IMR-90 (cell line): Measurements from ENCODE around the gene SPOUT1. TPM values are rescaled to one million over a fixed set of nuclear protein-coding genes. Genes with fewer than 3 reads are reported as not detected.
"Not testable (repeated sequence)": the region's sequence is repeated elsewhere in the genome, so short reads cannot be mapped to it uniquely, and the experiment has no call there.

Experiments
- ATAC-seq: fragments of 200-7000 bp; cut with Tn5 transposase; 2 replicates; pipeline ENCODE4 v1.9.1; 2020; ENCODE audit warnings: low read depth, mild to moderate bottlenecking, moderate library complexity
- BruUV-seq: library from RNA; stranded (reverse); fragments of 400-500 nt; replicated peaks from 2 replicates; lab custom pipeline; 2021; lab: Mats Ljungman, UMichigan
- CTCF ChIA-PET: fragments of 300-600 bp; formaldehyde crosslinking; extraction: SDS; loops from one replicate; lab custom pipeline; 2021; ENCODE audit warnings: antibody characterized with exemption; lab: Yijun Ruan, JAX
- POLR2A ChIA-PET: fragments of 300-600 bp; sonication (Branson Sonifier 250); formaldehyde crosslinking; loops from one replicate; lab custom pipeline; 2022; ENCODE audit warnings: antibody characterized with exemption; ENCODE audit not compliant: unreplicated experiment; lab: Charles Lee
- DNase-seq: peaks from one replicate; pipeline ENCODE4 v3.0.0; 2013
- H2AFZ ChIP-seq: replicated peaks from 2 replicates; pipeline ENCODE3; 2013; ENCODE audit warnings: low read length, mild to moderate bottlenecking; ENCODE audit not compliant: poor library complexity
- H2AK5ac ChIP-seq: 2 replicates; pipeline ENCODE4 v1.6.1; 2013; ENCODE audit warnings: low read depth, low read length, inconsistent platforms
- H2AK9ac ChIP-seq: replicated peaks from 2 replicates; pipeline ENCODE3; 2013; ENCODE audit warnings: mild to moderate bottlenecking, low read depth, low read length, moderate library complexity; ENCODE audit not compliant: poor library complexity
- H2BK120ac ChIP-seq: 2 replicates; pipeline ENCODE4 v1.6.1; 2013; ENCODE audit warnings: low read depth, low read length, inconsistent platforms
- H2BK15ac ChIP-seq: 3 replicates; pipeline ENCODE4 v1.6.1; 2013; ENCODE audit warnings: low read depth, low read length, inconsistent platforms
- H2BK20ac ChIP-seq: 2 replicates; pipeline ENCODE4 v1.6.1; 2013; ENCODE audit warnings: low read depth, mild to moderate bottlenecking, inconsistent platforms, low read length, moderate library complexity
- H2BK5ac ChIP-seq: 2 replicates; pipeline ENCODE4 v1.6.1; 2013; ENCODE audit warnings: mild to moderate bottlenecking, low read depth, low read length, inconsistent platforms; ENCODE audit not compliant: poor library complexity, severe bottlenecking
- H3K14ac ChIP-seq: replicated peaks from 2 replicates; pipeline ENCODE4 v1.6.1; 2013; ENCODE audit warnings: low read depth, low read length, inconsistent platforms
- H3K18ac ChIP-seq: 2 replicates; pipeline ENCODE4 v1.6.1; 2013; ENCODE audit warnings: low read depth, low read length, control low read depth
- H3K23ac ChIP-seq: 2 replicates; pipeline ENCODE4 v1.6.1; 2013; ENCODE audit warnings: low read depth, low read length, inconsistent platforms
- H3K27ac ChIP-seq: 2 replicates; pipeline ENCODE4 v1.5.1; 2013; ENCODE audit warnings: mild to moderate bottlenecking, control low read depth, low read length; ENCODE audit not compliant: insufficient read depth
- H3K27me3 ChIP-seq: 2 replicates; pipeline ENCODE4 v1.6.1; 2013; ENCODE audit warnings: low read length; ENCODE audit not compliant: control insufficient read depth, insufficient read depth
- H3K36me3 ChIP-seq: 2 replicates; pipeline ENCODE4 v1.6.1; 2013; ENCODE audit warnings: low read length, mixed read lengths; ENCODE audit not compliant: control insufficient read depth, insufficient read depth
- H3K4ac ChIP-seq: 2 replicates; pipeline ENCODE4 v1.6.1; 2013; ENCODE audit warnings: low read depth, low read length, inconsistent platforms
- H3K4me1 ChIP-seq: 2 replicates; pipeline ENCODE4 v1.6.1; 2013; ENCODE audit warnings: low read length, mixed read lengths; ENCODE audit not compliant: control insufficient read depth, insufficient read depth
- H3K4me2 ChIP-seq: 2 replicates; pipeline ENCODE4 v1.6.1; 2013; ENCODE audit warnings: low read depth, mild to moderate bottlenecking, control low read depth, low read length, moderate library complexity
- H3K4me3 ChIP-seq: 2 replicates; pipeline ENCODE4 v1.5.1; 2013; ENCODE audit warnings: low read depth, mild to moderate bottlenecking, control low read depth, low read length, moderate library complexity; ENCODE audit not compliant: insufficient read depth
- H3K56ac ChIP-seq: 2 replicates; pipeline ENCODE4 v1.6.1; 2013; ENCODE audit warnings: low read length, inconsistent platforms; ENCODE audit not compliant: insufficient read depth; ENCODE audit errors: extremely low read depth
- H3K79me1 ChIP-seq, 2 experiments: 2 replicates each; pipeline ENCODE4 v1.6.1; 2013; ENCODE audit warnings: low read length in 2 of 2, inconsistent platforms in 1 of 2, low read depth in 1 of 2
- H3K9ac ChIP-seq: 2 replicates; pipeline ENCODE4 v1.6.1; 2013; ENCODE audit warnings: low read depth, low read length, control low read depth
- H3K9me1 ChIP-seq: 2 replicates; pipeline ENCODE4 v1.6.1; 2013; ENCODE audit warnings: low read length, inconsistent platforms; ENCODE audit not compliant: insufficient read depth
- H3K9me3 ChIP-seq: 2 replicates; pipeline ENCODE4 v1.6.1; 2013; ENCODE audit warnings: low read length; ENCODE audit not compliant: control insufficient read depth, insufficient read depth
- H4K20me1 ChIP-seq: 2 replicates; pipeline ENCODE4 v1.6.1; 2013; ENCODE audit warnings: low read length, inconsistent platforms; ENCODE audit not compliant: insufficient read depth
- H4K5ac ChIP-seq: 2 replicates; pipeline ENCODE4 v1.6.1; 2013; ENCODE audit warnings: mild to moderate bottlenecking, low read depth, low read length, control low read depth
- H4K8ac ChIP-seq, 2 experiments: 2 replicates each; pipeline ENCODE4 v1.6.1; 2013; ENCODE audit warnings: low read depth in 2 of 2, low read length in 2 of 2, control low read depth in 1 of 2, inconsistent platforms in 1 of 2
- H4K91ac ChIP-seq: 2 replicates; pipeline ENCODE4 v1.6.1; 2013; ENCODE audit warnings: low read depth, low read length, inconsistent platforms; ENCODE audit not compliant: insufficient read depth
- WGBS, 2 experiments: methylation state at CpG; one replicate each; pipeline versions ENCODE4 v1.1.5 to v1.1.7; 2013; ENCODE audit warnings: missing lambda C conversion rate in 2 of 2; ENCODE audit not compliant: insufficient read length in 1 of 2; ENCODE audit errors: extremely low coverage in 2 of 2; 5-methylcytosine and 5-hydroxymethylcytosine counted together
- dilution Hi-C: fragments of 300-500 bp; cut with HindIII; formaldehyde crosslinking; loops from one replicate; pipeline ENCODE4 v1.14.3; 2018; ENCODE audit warnings: low sequenced_read_pairs; ENCODE audit not compliant: unreplicated experiment
- in situ Hi-C: fragments of 300-500 bp; cut with MboI; formaldehyde crosslinking; loops from 3 replicates; pipeline ENCODE4 v1.14.3; 2019; ENCODE audit warnings: low sequenced_read_pairs, inconsistent platforms, mixed read lengths
- intact Hi-C: fragments of 100-400 bp; cut with micrococcal nuclease; formaldehyde crosslinking; loops from 2 replicates; pipeline ENCODE4 v1.10.0; 2022
- polyA plus RNA-seq, 3 experiments: library from polyadenylated mRNA; depleted of rRNA; stranded (reverse); fragments of >200 nt; gene quantifications; 2 replicates each; pipeline ENCODE4 v1.2.3, GENCODE V29; 2012; ENCODE audit warnings: low replicate concordance in 1 of 3
- total RNA-seq: library from RNA; depleted of rRNA; stranded (reverse); fragments of >200 nt; gene quantifications from 2 replicates; pipeline ENCODE4 v1.2.3, GENCODE V29; 2012

SPOUT1 gene
- total and polyA plus RNA-seq, 2 of the 4 experiments (the other 2 are of a cell fraction): 17.9 to 27.8 TPM

DNA sequence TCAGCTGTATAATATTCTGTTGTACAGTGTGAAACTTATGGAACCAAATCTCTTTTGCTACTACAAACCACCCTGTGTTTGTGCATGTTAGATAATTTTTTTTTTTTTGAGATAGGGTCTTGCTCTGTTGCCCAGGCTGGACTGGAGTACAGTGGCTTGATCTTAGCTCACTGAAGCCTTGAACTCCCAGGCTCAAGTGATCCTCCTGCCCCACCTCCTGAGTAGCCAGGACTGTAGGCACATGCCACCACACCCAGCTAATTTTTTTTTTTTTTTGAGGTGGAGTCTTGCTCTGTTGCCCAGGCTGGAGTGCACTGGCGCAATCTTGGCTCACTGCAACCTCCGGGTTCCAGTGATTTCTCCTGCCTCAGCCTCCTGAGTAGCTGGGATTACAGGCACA is 34.6 kb downstream of the SPOUT1 start:
- DNase-seq, H2AK9ac ChIP-seq, H2BK15ac ChIP-seq, H2BK20ac ChIP-seq, H2BK120ac ChIP-seq, intact Hi-C loops, H3K27me3 ChIP-seq, in situ Hi-C loops, ATAC-seq, H3K9ac ChIP-seq, H3K18ac ChIP-seq, H3K27ac ChIP-seq, H2AFZ ChIP-seq, H4K91ac ChIP-seq, H4K20me1 ChIP-seq, H3K9me3 ChIP-seq, H3K4me3 ChIP-seq, H3K4me2 ChIP-seq, H2AK5ac ChIP-seq, dilution Hi-C loops, H3K56ac ChIP-seq, POLR2A ChIA-PET, H3K14ac ChIP-seq, H3K23ac ChIP-seq, BruUV-seq, H3K4ac ChIP-seq, H2BK5ac ChIP-seq, H4K8ac ChIP-seq, H3K9me1 ChIP-seq, H3K4me1 ChIP-seq, H4K5ac ChIP-seq: not testable (repeated sequence)
- CTCF ChIA-PET: interaction anchor here (0.6 to 0.7 kb wide), 2 partner anchors 59 to 82 kb away, joined by 4 to 6 read pairs; no protein-coding TSS in a partner anchor
- Histone ChIP-seq H3K36me3 (peaks cover 65% of the 10 kb centered on the region), H3K79me1 (peaks cover 5 to 19% of the 10 kb centered on the region in 2 experiments)
- no CpG with 5 or more reads among the region's 2 CpGs for WGBS, 2 experiments
